HepG2 (cell line): ENCODE data around the gene CNOT8. TPM values are rescaled to one million over a fixed set of nuclear protein-coding genes. Genes with fewer than 3 reads are reported as not detected.

Experiments used
- BHLHE40 ChIP-seq: IDR thresholded peaks from 2 replicates; pipeline ENCODE4 v1.6.1; 2011; ENCODE audit warnings: low read length, improper control_type of control experiment
- BRF2 ChIP-seq: sonication (generic); formaldehyde crosslinking; IDR thresholded peaks from 2 replicates; pipeline ENCODE4 v1.8.1; 2022; ENCODE audit warnings: mild to moderate bottlenecking, missing genetic modification reagents
- FIP1L1 ChIP-seq: fragments of 200-400 bp; formaldehyde crosslinking; IDR thresholded peaks from 2 replicates; pipeline ENCODE4 v1.6.1; 2018; ENCODE audit warnings: low read depth, mild to moderate bottlenecking, low read length, moderate library complexity, borderline replicate concordance; ENCODE audit not compliant: insufficient read depth
- GATA4 ChIP-seq: sonication (generic); IDR thresholded peaks from 2 replicates; pipeline ENCODE4 v1.6.1; 2016; ENCODE audit warnings: antibody characterized with exemption, low read depth, borderline replicate concordance
- ISX ChIP-seq: sonication (generic); formaldehyde crosslinking; conservative IDR thresholded peaks from 2 replicates; pipeline ENCODE4 v1.5.0; 2020; ENCODE audit warnings: missing genetic modification reagents
- MEIS1 ChIP-seq: sonication (generic); formaldehyde crosslinking; IDR thresholded peaks from 2 replicates; pipeline ENCODE4 v1.9.0; 2021; ENCODE audit warnings: mild to moderate bottlenecking, missing genetic modification reagents, moderate library complexity, borderline replicate concordance
- NBN ChIP-seq: fragments of 450-650 bp; conservative IDR thresholded peaks from 2 replicates; pipeline ENCODE4 v1.6.1; 2017
- NONO ChIP-seq, 2 experiments: fragments of 450-650 bp in 1 of 2; sonication (generic) in 1 of 2; formaldehyde crosslinking in 1 of 2; IDR thresholded peaks in 1 of 2; conservative IDR thresholded peaks in 1 of 2; 2 replicates each; pipeline versions ENCODE4 v1.6.1 to v1.8.0; 2017 to 2022; ENCODE audit warnings: mild to moderate bottlenecking in 1 of 2, missing genetic modification reagents in 1 of 2, moderate library complexity in 1 of 2
- PCBP1 ChIP-seq: fragments of 200-400 bp; formaldehyde crosslinking; IDR thresholded peaks from 2 replicates; pipeline ENCODE4 v1.6.1; 2017; ENCODE audit warnings: mild to moderate bottlenecking, low read depth, low read length, borderline replicate concordance
- RORA ChIP-seq: sonication (generic); formaldehyde crosslinking; IDR thresholded peaks from 2 replicates; pipeline ENCODE4 v1.5.0; 2020; ENCODE audit warnings: mild to moderate bottlenecking, missing genetic modification reagents, moderate library complexity
- SALL2 ChIP-seq: sonication (generic); formaldehyde crosslinking; IDR thresholded peaks from 2 replicates; pipeline ENCODE4 v1.8.1; 2023; ENCODE audit warnings: mild to moderate bottlenecking, missing genetic modification reagents, inconsistent platforms
- SIX4 ChIP-seq: sonication (generic); formaldehyde crosslinking; IDR thresholded peaks from 2 replicates; pipeline ENCODE4 v1.4.0; 2020; ENCODE audit warnings: missing genetic modification reagents
- SNAI1 ChIP-seq: sonication (generic); formaldehyde crosslinking; IDR thresholded peaks from 2 replicates; pipeline ENCODE4 v1.5.0; 2020; ENCODE audit warnings: mild to moderate bottlenecking, missing genetic modification reagents, borderline replicate concordance
- SOX13 ChIP-seq, 3 experiments: fragments of 450-650 bp in 1 of 3; sonication (generic) in 1 of 3; formaldehyde crosslinking in 1 of 3; IDR thresholded peaks in 2 of 3; conservative IDR thresholded peaks in 1 of 3; 2 replicates each; pipeline versions ENCODE4 v1.5.0 to v1.6.1; 2016 to 2020; ENCODE audit warnings: antibody characterized with exemption in 1 of 3, mild to moderate bottlenecking in 1 of 3, missing compliant biosample characterization in 1 of 3, missing genetic modification reagents in 1 of 3, moderate library complexity in 1 of 3
- SP5 ChIP-seq: IDR thresholded peaks from 2 replicates; pipeline ENCODE4 v1.6.1; 2016; ENCODE audit warnings: low read depth, borderline replicate concordance
- TBX3 ChIP-seq: fragments of 450-650 bp; IDR thresholded peaks from 2 replicates; pipeline ENCODE4 v1.6.1; 2017; ENCODE audit warnings: antibody characterized with exemption, mild to moderate bottlenecking, inconsistent platforms, borderline replicate concordance
- TCF12 ChIP-seq, 2 experiments: fragments of 450-650 bp in 1 of 2; sonication (generic) in 1 of 2; formaldehyde crosslinking in 1 of 2; IDR thresholded peaks; 2 replicates each; pipeline versions ENCODE4 v1.6.1 to v1.8.0; 2017 to 2022; ENCODE audit warnings: antibody characterized with exemption in 1 of 2, mild to moderate bottlenecking in 1 of 2, missing genetic modification reagents in 1 of 2, moderate library complexity in 1 of 2
- TFE3 ChIP-seq: IDR thresholded peaks from 2 replicates; pipeline ENCODE4 v1.6.1; 2016
- ZFP90 ChIP-seq: sonication (generic); formaldehyde crosslinking; IDR thresholded peaks from 2 replicates; pipeline ENCODE4 v1.8.0; 2022; ENCODE audit warnings: missing genetic modification reagents, mild to moderate bottlenecking, inconsistent platforms, borderline replicate concordance
- ZMYM4 ChIP-seq: sonication (generic); formaldehyde crosslinking; IDR thresholded peaks from 2 replicates; pipeline ENCODE4 v1.8.1; 2023; ENCODE audit warnings: mild to moderate bottlenecking, missing genetic modification reagents
- ZNF33A ChIP-seq: sonication (generic); formaldehyde crosslinking; IDR thresholded peaks from 2 replicates; pipeline ENCODE4 v1.5.1; 2020; ENCODE audit warnings: missing genetic modification reagents, mild to moderate bottlenecking, moderate library complexity, borderline replicate concordance
- ZNF354B ChIP-seq: sonication (generic); formaldehyde crosslinking; IDR thresholded peaks from 2 replicates; pipeline ENCODE4 v1.8.0; 2022; ENCODE audit warnings: mild to moderate bottlenecking, missing genetic modification reagents
- ZNF510 ChIP-seq: sonication (generic); formaldehyde crosslinking; IDR thresholded peaks from 2 replicates; pipeline ENCODE4 v1.4.0; 2020; ENCODE audit warnings: low read depth, mild to moderate bottlenecking, missing genetic modification reagents
- ZNF75D ChIP-seq: sonication (generic); formaldehyde crosslinking; IDR thresholded peaks from 2 replicates; pipeline ENCODE4 v1.8.1; 2023; ENCODE audit warnings: missing genetic modification reagents, mild to moderate bottlenecking, borderline replicate concordance
- ZSCAN5A ChIP-seq: sonication (generic); formaldehyde crosslinking; IDR thresholded peaks from 2 replicates; pipeline ENCODE4 v1.8.0; 2022; ENCODE audit warnings: mild to moderate bottlenecking, missing genetic modification reagents, borderline replicate concordance
- polyA plus RNA-seq, 8 experiments: library from polyadenylated mRNA; depleted of rRNA in 3 of 8; stranded (reverse) in 7 of 8; unstranded in 1 of 8; fragments of >200 nt; fragmentation: Illumina TruSeq in 4 of 8; extraction: Trizol in 4 of 8; gene quantifications; 2 replicates each; pipeline versions ENCODE4 v1.2.1 to v1.2.3, GENCODE V29; 2011 to 2016; ENCODE audit warnings: low read depth in 4 of 8, missing spikeins in 1 of 8, mixed read lengths in 1 of 8; ENCODE audit not compliant: insufficient read depth in 1 of 8
- total RNA-seq, 5 experiments: library from RNA; depleted of rRNA; stranded (reverse); fragments of >200 nt; fragmentation: Illumina TruSeq; extraction: Trizol; gene quantifications; 2 replicates each; pipeline ENCODE4 v1.2.3, GENCODE V29; 2016; ENCODE audit warnings: low read depth in 1 of 5

Gene CNOT8
- total and polyA plus RNA-seq, 2 of the 13 experiments (the other 11 are each of a cell fraction or from before 2014, with no cell fraction given), result 37.1 to 74.9 TPM

GRCh38 chr5:154850255-154851062 lies 8.0 kb upstream of the CNOT8 start, which contains the start of gene FAXDC2 (continued):
- no peak for TF ChIP-seq ISX
- no peak for TF ChIP-seq BRF2
- TF ChIP-seq GATA4, result 0 out of 2 replicates have a peak, but pooled peaks have one; percentile 51
- no peak for TF ChIP-seq MEIS1
- no peak for TF ChIP-seq ZFP90
- TF ChIP-seq SALL2 (CRISPR knock-in tag), result no peak
- no peak for TF ChIP-seq ZNF33A (CRISPR knock-in tag)
- TF ChIP-seq ZNF354B (CRISPR knock-in tag), result no peak
- no peak for TF ChIP-seq TBX3
- TF ChIP-seq TCF12 (IDR thresholded peaks at IDR 0.05), result no peak
- no peak for TF ChIP-seq TCF12 (CRISPR knock-in tag; IDR thresholded peaks at IDR 0.05)
- TF ChIP-seq TFE3 (CRISPR knock-in tag), result peak; percentile 85
- peak; percentile 76 for TF ChIP-seq BHLHE40
- TF ChIP-seq FIP1L1, result no peak
- TF ChIP-seq ZMYM4, result peak; percentile 30; the same call in 1 of the 2 replicates
- TF ChIP-seq NBN, result no peak
- no peak for TF ChIP-seq SP5 (CRISPR knock-in tag)
- TF ChIP-seq SIX4 (CRISPR knock-in tag), result 0 out of 2 replicates have a peak, but pooled peaks have one; percentile 49
- TF ChIP-seq SNAI1 (CRISPR knock-in tag), result no peak
- TF ChIP-seq NONO (IDR thresholded peaks at IDR 0.05), result no peak
- TF ChIP-seq NONO (CRISPR knock-in tag; conservative IDR thresholded peaks at IDR 0.05), result peak; percentile 50; the same call in 1 of the 2 replicates
- no peak for TF ChIP-seq PCBP1
- no peak for TF ChIP-seq RORA (CRISPR knock-in tag)
- TF ChIP-seq ZNF510 (CRISPR knock-in tag), result no peak
- no peak for TF ChIP-seq ZSCAN5A (CRISPR knock-in tag)
- no peak for TF ChIP-seq ZNF75D (CRISPR knock-in tag)
- no peak for TF ChIP-seq SOX13 (IDR thresholded peaks at IDR 0.05)
- TF ChIP-seq SOX13 (CRISPR knock-in tag; conservative IDR thresholded peaks at IDR 0.05 in 1 of 2, IDR thresholded peaks at IDR 0.05 in 1 of 2), result peak in 1 of 2 experiments; percentile 55; a peak in 2 of 4 replicates
